ENCODE results near the gene LGALS8. TPM values are rescaled to one million over a fixed set of nuclear protein-coding genes. Genes with fewer than 3 reads are reported as not detected.
"Not testable (repeated sequence)": the region's sequence is repeated elsewhere in the genome, so short reads cannot be mapped to it uniquely, and the experiment has no call there.

LGALS8 gene
- total RNA-seq, 2 donors from 2014 or later = 114 to 253 TPM

DNA sequence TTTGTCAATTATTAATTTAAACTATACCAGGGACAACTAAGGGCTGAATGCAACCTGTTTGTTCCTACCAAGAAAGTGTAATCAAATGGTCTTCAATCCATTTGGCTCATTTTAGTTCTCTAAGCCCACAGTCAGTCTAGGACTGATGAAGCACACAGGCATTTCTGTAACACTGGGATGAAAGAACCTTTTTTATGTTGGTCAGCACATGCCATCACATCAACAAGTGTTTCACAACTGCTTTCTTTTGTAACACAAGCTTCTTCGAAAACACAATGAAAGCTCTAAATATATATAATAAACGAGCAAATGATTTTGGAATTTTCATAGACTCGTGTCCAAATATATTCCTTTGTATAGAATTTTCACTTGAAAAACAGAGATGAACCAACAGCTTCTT, 51.7 kb downstream of the LGALS8 start:
- Mint-ChIP-seq H3K4me3 (no peak overlapping the region), H3K27me3 (no peaks in the 10 kb centered on the region), H3K9me3 (no peaks in the 10 kb centered on the region), H3K36me3 (ENCODE audit: low read depth) (peaks cover 98% of the 10 kb centered on the region), H3K27ac (no peak overlapping the region), H3K4me1 (no peaks in the 10 kb centered on the region)
- no peak for ATAC-seq (replicated peaks)

DNA sequence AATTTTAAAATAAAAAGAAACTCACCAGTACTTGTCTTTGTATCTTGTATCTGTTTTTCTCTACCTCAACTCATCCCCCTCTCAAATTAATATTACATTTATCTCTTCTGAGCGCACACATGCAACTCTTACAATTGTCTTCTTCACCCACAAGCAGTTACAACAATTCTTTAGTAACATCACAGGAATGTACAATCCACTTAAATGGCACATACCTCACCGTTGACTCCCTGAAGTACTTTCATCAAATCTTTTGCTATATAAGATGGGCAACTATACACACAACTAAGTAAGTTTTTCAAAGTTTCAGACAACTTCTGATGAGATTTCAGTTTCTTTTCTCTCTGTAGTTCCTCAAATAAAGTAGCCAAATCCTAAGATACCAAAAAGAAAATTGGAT, 52.2 kb downstream of the LGALS8 start:
- Mint-ChIP-seq H3K4me3 (no peak overlapping the region), H3K27ac (no peak overlapping the region), H3K36me3 (ENCODE audit: low read depth) (peaks cover 98% of the 10 kb centered on the region), H3K4me1 (no peaks in the 10 kb centered on the region), H3K27me3 (no peaks in the 10 kb centered on the region), H3K9me3 (no peaks in the 10 kb centered on the region)
- ATAC-seq (replicated peaks) = no peak

DNA sequence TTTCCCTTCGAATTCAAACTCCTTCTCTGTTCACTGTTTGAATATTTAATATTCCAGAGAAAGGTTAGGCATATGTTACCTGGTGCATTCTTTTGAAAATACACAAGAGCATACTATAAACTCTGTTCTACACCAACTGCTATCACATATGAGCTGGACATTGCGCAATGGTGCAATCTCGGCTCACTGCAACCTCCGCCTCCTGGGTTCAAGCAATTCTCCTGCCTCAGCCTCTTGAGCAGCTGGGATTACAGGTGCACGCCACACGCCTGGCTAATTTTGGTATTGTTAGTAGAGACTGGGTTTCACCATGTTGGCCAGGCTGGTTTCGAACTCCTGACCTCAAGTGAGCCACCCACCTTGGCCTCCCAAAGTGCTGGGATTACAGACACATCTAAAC, 53.3 kb downstream of the LGALS8 start:
- not testable (repeated sequence) for H3K4me1 Mint-ChIP-seq; H3K27ac Mint-ChIP-seq; H3K9me3 Mint-ChIP-seq; H3K4me3 Mint-ChIP-seq; ATAC-seq (replicated peaks); H3K27me3 Mint-ChIP-seq
- H3K36me3 Mint-ChIP-seq (ENCODE audit: low read depth) = peaks cover 98% of the 10 kb centered on the region

DNA sequence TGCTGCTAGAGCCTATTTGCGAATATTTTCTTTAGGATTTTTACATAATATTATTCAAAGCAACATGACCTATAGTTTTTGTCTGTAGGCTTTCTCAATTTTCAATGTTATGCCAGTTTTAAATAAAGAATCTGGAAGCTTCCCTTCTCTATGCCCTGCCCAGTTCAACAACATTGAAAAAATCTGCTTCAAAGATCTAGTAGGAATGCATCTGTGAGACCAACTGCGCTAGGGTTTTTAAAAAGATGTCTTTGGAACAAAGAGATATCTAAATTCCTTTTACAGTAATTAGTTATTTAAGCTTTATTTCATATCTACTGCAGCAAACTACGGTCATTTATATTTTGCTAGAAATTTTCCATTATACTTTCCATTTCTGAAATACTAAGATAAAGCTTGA, 54.9 kb downstream of the LGALS8 start:
- H3K27me3 Mint-ChIP-seq = no peaks in the 10 kb centered on the region
- peaks cover 98% of the 10 kb centered on the region for H3K36me3 Mint-ChIP-seq (ENCODE audit: low read depth)
- no peak overlapping the region for H3K27ac Mint-ChIP-seq
- ATAC-seq (replicated peaks) = no peak
- no peaks in the 10 kb centered on the region for H3K4me1 Mint-ChIP-seq
- no peak overlapping the region for H3K4me3 Mint-ChIP-seq
- H3K9me3 Mint-ChIP-seq = no peaks in the 10 kb centered on the region

DNA sequence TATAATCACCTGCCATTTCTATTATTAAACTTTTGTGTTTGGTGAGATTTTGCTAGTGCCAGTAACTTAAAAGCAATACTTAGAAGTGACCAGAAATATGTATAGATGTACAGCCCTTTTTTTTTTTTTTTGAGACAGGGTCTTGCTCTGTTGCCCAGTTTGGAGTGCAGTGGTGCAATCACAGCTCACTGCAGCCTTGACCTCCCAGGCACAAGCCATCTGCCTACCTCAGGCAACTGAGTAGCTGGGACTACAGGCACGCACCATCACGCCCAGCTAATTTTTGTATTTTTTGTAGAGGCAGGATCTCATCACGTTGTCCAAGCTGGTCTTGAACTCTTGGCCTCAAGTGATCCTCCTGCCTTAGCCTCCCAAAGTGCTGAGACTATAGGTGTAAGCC, 56.6 kb downstream of the LGALS8 start:
- H3K4me1 Mint-ChIP-seq; H3K9me3 Mint-ChIP-seq; ATAC-seq (replicated peaks); H3K4me3 Mint-ChIP-seq; H3K27me3 Mint-ChIP-seq; H3K27ac Mint-ChIP-seq: not testable (repeated sequence)
- peaks cover 99% of the 10 kb centered on the region for H3K36me3 Mint-ChIP-seq (ENCODE audit: low read depth)

DNA sequence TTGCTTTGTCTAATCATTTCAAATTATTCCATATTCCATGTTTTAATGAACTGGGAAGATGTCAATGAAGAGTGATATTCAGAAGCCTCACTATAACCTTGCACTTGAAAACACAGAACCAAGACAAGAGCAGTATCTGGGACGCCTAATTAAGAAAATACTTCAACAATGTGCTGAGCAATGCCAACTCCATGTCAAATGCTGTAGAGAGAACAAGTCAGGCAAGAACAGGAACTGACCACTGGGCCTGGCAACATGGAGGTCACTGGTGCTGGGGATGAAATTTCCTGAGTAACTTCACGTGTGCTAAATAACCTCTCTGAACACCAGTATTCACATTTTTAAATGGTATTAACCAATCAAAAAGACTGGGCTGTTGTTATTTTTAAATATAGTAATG, 57.7 kb downstream of the LGALS8 start:
- Mint-ChIP-seq H3K36me3 (ENCODE audit: low read depth) (peaks cover 99% of the 10 kb centered on the region), H3K4me3 (no peak overlapping the region), H3K4me1 (no peaks in the 10 kb centered on the region), H3K27ac (no peak overlapping the region), H3K9me3 (no peaks in the 10 kb centered on the region), H3K27me3 (no peaks in the 10 kb centered on the region)
- ATAC-seq (replicated peaks) = no peak

DNA sequence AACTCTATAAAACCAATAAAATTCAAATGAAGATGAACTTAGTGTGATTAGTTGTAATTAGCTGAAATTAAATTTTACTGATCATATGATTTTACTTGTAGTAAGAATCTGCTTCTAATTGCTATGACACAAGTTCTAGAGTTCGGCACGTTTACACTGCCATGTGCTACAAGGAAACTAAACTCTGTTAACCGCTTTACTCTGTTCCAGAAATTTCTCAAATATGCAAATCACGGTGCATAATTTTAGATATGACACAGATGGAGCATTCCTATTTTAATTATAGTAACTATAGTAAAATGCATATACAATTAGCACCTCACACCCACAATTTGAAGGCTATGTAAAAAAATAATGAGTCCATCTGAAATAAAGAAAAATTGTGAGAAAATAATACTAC, 65.7 kb downstream of the LGALS8 start:
- no peaks in the 10 kb centered on the region for H3K4me1 Mint-ChIP-seq
- no peaks in the 10 kb centered on the region for H3K27me3 Mint-ChIP-seq
- peaks cover 100% of the 10 kb centered on the region for H3K36me3 Mint-ChIP-seq (ENCODE audit: low read depth)
- no peaks in the 10 kb centered on the region for H3K9me3 Mint-ChIP-seq
- H3K4me3 Mint-ChIP-seq = no peak overlapping the region
- ATAC-seq (replicated peaks) = no peak
- no peak overlapping the region for H3K27ac Mint-ChIP-seq

DNA sequence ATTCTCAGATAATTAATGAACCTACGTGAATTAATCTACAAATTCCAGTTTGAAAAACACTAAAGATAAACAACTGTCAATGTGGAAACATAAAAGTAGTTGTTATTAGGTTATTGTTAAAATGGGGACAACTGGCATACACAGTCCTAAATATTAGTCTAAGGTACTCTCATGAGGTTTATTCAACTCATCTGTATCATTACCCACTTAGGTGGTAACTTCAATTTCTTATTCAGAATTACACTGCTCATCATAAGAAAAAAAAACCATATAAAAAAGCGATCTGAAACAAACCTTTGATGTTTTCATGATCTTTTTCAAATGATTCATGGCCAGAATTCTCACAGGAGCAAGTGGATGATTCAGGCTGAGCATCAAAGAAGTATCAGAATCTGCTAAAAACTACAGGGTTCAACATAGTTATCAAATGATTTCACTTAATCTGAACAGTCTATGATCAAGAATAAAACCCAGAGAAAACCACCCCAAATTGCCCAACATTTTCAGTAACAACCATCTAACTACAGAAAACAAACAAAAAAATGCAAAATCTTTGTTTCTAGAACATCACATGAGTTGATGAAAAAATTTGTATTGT, 66.9 kb downstream of the LGALS8 start:
- peak; percentile 47 for ATAC-seq (replicated peaks)
- Mint-ChIP-seq H3K4me1 (no peaks in the 10 kb centered on the region), H3K27me3 (no peaks in the 10 kb centered on the region), H3K9me3 (no peaks in the 10 kb centered on the region), H3K27ac (no peak overlapping the region), H3K36me3 (ENCODE audit: low read depth) (peaks cover 100% of the 10 kb centered on the region), H3K4me3 (no peak overlapping the region)

DNA sequence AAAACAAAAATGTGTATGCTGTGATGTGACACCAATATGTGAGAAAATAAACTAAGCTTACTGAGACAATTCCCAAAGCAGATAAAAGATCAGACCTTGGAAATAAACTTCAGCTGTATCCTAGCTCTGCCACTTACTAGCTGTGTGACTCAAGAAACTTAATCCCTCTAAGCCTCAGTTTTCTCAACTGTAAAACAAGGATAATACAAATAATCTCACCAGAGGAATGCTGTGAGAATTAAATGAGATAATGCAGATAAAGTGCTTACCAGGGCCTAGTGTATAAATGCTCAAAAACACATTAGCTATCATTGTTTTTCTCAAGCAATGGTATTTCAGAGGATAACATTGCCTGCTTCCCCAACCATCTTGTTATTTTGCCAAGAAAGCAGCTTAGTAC, 78.4 kb downstream of the LGALS8 start:
- Mint-ChIP-seq H3K4me1 (peaks cover 6% of the 10 kb centered on the region), H3K36me3 (ENCODE audit: low read depth) (peaks cover 78% of the 10 kb centered on the region), H3K9me3 (no peaks in the 10 kb centered on the region), H3K4me3 (peak overlapping the region; percentile 95), H3K27me3 (no peaks in the 10 kb centered on the region), H3K27ac (no peak overlapping the region)
- no peak for ATAC-seq (replicated peaks)

Other genes with a start within 250 kb of the LGALS8 start
- 1 to 10 TPM; 4.0 to 4.2 TPM for gene ERO1B, start 242.0 kb upstream of the LGALS8 start, total RNA-seq
- gene EDARADD, start 129.7 kb upstream of the LGALS8 start, total RNA-seq = 1 to 10 TPM in 1 of 2 donors, under 1 TPM in 1; 0.95 to 4.0 TPM
- gene HEATR1, start 80.5 kb downstream of the LGALS8 start, total RNA-seq = 10 to 100 TPM; 37.8 to 85.9 TPM
- under 1 TPM; 0.06 to 0.19 TPM for gene ACTN2, start 162.5 kb downstream of the LGALS8 start, total RNA-seq

All from activated T-helper 17 cell treated with anti-CD3 and anti-CD28 coated beads, Interleukin-2, amount 50 U/mL, for 72 hours (primary cell).